Hepatocyte (in vitro differentiated cells): Measurements from ENCODE around the gene UNC93B1. TPM values are rescaled to one million over a fixed set of nuclear protein-coding genes. Genes with fewer than 3 reads are reported as not detected.
"Not testable (repeated sequence)": the region's sequence is repeated elsewhere in the genome, so short reads cannot be mapped to it uniquely, and the experiment has no call there.

ENCODE experiments used
- DNase-seq: peaks from one replicate; pipeline ENCODE4 v3.0.0-alpha.2; 2016; ENCODE audit warnings: low spot score
- H2AFZ ChIP-seq: fragments of 200-600 bp; sonication (generic); 2 replicates; pipeline ENCODE4 v1.6.0; 2016; ENCODE audit warnings: antibody characterized with exemption, mild to moderate bottlenecking
- H3K27ac ChIP-seq: fragments of 200-600 bp; sonication (generic); 2 replicates; pipeline ENCODE4 v1.5.1; 2016; ENCODE audit warnings: mild to moderate bottlenecking
- H3K27me3 ChIP-seq: fragments of 200-600 bp; sonication (generic); 2 replicates; pipeline ENCODE4 v1.6.1; 2016
- H3K36me3 ChIP-seq: fragments of 200-600 bp; sonication (generic); replicated peaks from 2 replicates; pipeline ENCODE4 v1.5.1; 2016; ENCODE audit warnings: low read depth; ENCODE audit not compliant: insufficient read depth
- H3K4me1 ChIP-seq: fragments of 200-600 bp; sonication (generic); 2 replicates; pipeline ENCODE4 v1.5.1; 2016; ENCODE audit warnings: mild to moderate bottlenecking, moderate library complexity; ENCODE audit not compliant: insufficient read depth
- H3K4me2 ChIP-seq: fragments of 200-600 bp; sonication (generic); 2 replicates; pipeline ENCODE4 v1.6.0; 2016
- H3K4me3 ChIP-seq: fragments of 200-600 bp; sonication (generic); 2 replicates; pipeline ENCODE4 v1.5.1; 2016; ENCODE audit warnings: mild to moderate bottlenecking
- H3K79me2 ChIP-seq: fragments of 200-600 bp; sonication (generic); 2 replicates; pipeline ENCODE4 v1.6.0; 2017; ENCODE audit warnings: mild to moderate bottlenecking
- H3K9me2 ChIP-seq: fragments of 200-600 bp; sonication (generic); replicated peaks from 2 replicates; pipeline ENCODE4 v1.6.0; 2017; ENCODE audit warnings: mild to moderate bottlenecking; ENCODE audit not compliant: insufficient read depth
- H3K9me3 ChIP-seq: fragments of 200-600 bp; sonication (generic); 2 replicates; pipeline ENCODE4 v1.5.1; 2016; ENCODE audit warnings: low read depth, mild to moderate bottlenecking
- H4K20me1 ChIP-seq: fragments of 200-600 bp; sonication (generic); 2 replicates; pipeline ENCODE4 v1.6.0; 2016; ENCODE audit warnings: mild to moderate bottlenecking; ENCODE audit not compliant: insufficient read depth, poor library complexity, severe bottlenecking
- EZH2 ChIP-seq: fragments of 200-600 bp; sonication (generic); IDR thresholded peaks from 2 replicates; pipeline ENCODE4 v1.6.1; 2016; ENCODE audit warnings: antibody characterized with exemption, mild to moderate bottlenecking, borderline replicate concordance
- EZH2phosphoT487 ChIP-seq: fragments of 200-600 bp; sonication (generic); IDR thresholded peaks from one replicate; pipeline ENCODE4 v1.6.1; 2018; ENCODE audit warnings: antibody characterized with exemption, mild to moderate bottlenecking, low read depth, moderate library complexity; ENCODE audit not compliant: unreplicated experiment, severe bottlenecking
- WGBS: methylation state at CpG from one replicate; pipeline ENCODE4 v1.1.6; 2016; ENCODE audit warnings: low lambda C conversion rate; ENCODE audit errors: missing lambda C conversion rate; 5-methylcytosine and 5-hydroxymethylcytosine counted together
- polyA plus RNA-seq: library from polyadenylated mRNA; unstranded; fragments of >200 nt; fragmentation: Nextera tagmentation; extraction: Ambion mirVana; gene quantifications from 2 replicates; pipeline ENCODE4 v1.2.1, GENCODE V29; 2016
- total RNA-seq: library from RNA; depleted of rRNA; stranded (reverse); fragments of >200 nt; gene quantifications from 2 replicates; pipeline ENCODE4 v1.2.3, GENCODE V29; 2014
- TF ChIP-seq, protein P1 (sequence below): fragments of 200-600 bp; sonication (generic); IDR thresholded peaks from 2 replicates; pipeline ENCODE4 v1.5.1; 2016; ENCODE audit warnings: antibody characterized with exemption, mild to moderate bottlenecking; ENCODE audit not compliant: poor library complexity

UNC93B1 gene
- total and polyA plus RNA-seq, 2 experiments from 2014 or later = 23.5 to 38.0 TPM

DNA sequence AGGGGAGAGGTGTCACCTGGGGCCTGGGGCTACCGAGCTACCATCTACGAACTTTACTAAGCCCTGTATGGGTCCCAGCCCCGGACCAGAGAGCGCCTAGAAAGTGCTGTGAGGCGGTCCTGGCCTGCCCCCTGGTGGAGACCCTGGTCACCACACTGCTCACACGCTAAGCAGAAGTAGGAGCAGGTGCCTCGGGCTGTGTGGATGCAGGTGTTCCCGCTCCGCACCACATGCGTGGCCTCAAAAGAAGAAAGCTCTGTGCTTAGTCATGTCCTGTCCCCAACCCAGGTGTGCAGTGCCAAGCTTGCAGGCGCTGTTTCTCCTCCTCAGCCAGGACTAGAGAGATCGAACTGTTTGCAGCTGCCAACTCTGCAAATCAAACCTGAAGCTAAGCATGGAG is 10.1 kb downstream of the UNC93B1 start:
- DNase-seq = peak; percentile 32
- not testable (repeated sequence) for H3K9me3 ChIP-seq, H3K4me2 ChIP-seq, H2AFZ ChIP-seq, H3K27me3 ChIP-seq, H4K20me1 ChIP-seq, H3K27ac ChIP-seq, H3K79me2 ChIP-seq, H3K4me1 ChIP-seq, H3K4me3 ChIP-seq, H3K36me3 ChIP-seq, H3K9me2 ChIP-seq
- WGBS = 37% methylated on average over 12 of the region's 12 CpGs
- TF ChIP-seq, protein P1, sequence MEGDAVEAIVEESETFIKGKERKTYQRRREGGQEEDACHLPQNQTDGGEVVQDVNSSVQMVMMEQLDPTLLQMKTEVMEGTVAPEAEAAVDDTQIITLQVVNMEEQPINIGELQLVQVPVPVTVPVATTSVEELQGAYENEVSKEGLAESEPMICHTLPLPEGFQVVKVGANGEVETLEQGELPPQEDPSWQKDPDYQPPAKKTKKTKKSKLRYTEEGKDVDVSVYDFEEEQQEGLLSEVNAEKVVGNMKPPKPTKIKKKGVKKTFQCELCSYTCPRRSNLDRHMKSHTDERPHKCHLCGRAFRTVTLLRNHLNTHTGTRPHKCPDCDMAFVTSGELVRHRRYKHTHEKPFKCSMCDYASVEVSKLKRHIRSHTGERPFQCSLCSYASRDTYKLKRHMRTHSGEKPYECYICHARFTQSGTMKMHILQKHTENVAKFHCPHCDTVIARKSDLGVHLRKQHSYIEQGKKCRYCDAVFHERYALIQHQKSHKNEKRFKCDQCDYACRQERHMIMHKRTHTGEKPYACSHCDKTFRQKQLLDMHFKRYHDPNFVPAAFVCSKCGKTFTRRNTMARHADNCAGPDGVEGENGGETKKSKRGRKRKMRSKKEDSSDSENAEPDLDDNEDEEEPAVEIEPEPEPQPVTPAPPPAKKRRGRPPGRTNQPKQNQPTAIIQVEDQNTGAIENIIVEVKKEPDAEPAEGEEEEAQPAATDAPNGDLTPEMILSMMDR = peak; percentile 55

DNA sequence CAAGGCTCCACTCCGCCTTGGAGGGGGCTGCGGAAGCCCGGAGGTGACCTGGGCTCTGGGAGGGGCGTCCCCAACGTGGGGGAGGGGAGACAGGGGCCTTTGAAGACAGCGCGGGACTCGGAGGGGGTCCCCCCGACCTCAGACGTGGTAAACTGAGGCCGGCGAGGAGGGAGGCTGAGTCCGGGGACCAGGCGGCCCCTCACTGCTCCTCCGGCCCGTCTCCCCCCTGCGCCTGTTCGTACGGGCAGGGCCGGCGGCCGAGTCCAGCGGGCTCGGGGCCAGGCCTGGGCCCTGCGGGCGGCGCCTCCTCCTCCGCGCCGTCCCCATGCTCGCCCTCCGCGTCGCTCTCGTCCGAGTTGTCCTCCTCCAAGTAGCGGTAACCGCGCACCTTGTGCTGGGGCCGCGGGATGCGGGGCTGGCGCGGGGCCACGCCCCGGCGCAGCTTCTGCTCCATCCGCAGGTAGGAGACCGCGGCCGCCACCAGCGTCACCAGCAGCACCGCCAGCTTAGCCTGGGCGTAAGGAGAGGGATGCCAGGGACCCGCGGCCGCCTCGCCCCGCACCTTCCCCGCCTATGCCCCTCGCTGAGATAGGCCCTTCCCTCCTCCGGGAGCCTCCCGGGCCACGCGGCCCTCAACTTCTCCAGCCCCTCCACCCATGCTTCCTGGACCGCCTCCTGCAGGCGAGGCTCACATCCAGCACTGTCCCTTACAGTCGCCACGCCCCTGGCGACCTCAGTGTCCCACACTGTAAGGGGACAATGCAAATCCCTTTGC is 12.4 kb downstream of the UNC93B1 start:
- H3K4me3 ChIP-seq = not testable (repeated sequence)
- WGBS = 10% methylated on average over 40 of the region's 70 CpGs

DNA sequence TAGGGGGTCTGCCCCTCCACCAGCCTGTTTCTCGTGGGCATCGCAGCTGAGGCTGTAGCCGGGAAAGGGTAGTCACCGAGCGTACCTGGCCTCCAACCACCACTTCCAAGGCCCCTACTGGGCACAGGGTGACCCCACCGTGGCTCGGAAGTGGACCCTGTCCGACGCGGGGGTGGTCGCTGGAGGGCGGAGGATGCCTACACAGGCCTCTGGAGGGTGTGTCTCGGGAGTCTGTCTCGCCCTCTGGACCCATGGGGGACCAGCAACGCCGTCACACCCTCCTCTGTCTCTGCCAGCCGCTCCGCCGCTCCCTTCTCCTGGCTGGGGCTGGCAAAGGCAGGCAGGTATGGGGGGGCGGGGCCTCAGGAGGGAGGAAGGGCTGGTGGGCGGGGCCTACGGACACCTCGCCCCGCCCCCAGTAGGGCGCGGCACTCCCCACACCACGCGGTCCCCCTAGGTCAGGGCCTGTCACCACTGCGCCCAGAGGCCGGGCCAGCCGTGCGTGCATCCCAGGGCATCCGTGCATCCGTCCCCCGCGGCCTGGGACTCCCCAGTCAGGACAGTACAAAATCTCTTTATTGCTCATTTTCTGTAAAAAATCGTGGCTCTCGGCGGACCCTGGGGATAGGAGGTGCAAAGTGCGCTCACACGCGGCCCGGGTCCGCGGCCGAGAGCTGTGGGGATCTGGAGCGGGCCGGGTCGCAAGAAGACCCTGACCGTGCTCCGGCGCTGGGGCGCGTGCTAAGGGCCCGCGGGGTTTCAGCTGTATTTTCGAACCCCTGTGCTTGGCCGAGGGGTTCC is 13.2 kb downstream of the UNC93B1 start:
- H3K4me3 ChIP-seq, H3K4me1 ChIP-seq, H3K79me2 ChIP-seq, H2AFZ ChIP-seq, H3K27ac ChIP-seq, H4K20me1 ChIP-seq, H3K9me3 ChIP-seq, H3K27me3 ChIP-seq, H3K9me2 ChIP-seq, H3K36me3 ChIP-seq: not testable (repeated sequence)
- peak; percentile 51 for DNase-seq
- peak overlapping the region; percentile 66 for H3K4me2 ChIP-seq
- WGBS = 22% methylated on average over 40 of the region's 58 CpGs

More for the DNA sequence above, 12.4 kb downstream of the UNC93B1 start:
- H3K4me1 ChIP-seq, H3K27me3 ChIP-seq, H3K9me3 ChIP-seq, H3K36me3 ChIP-seq, H3K79me2 ChIP-seq, H2AFZ ChIP-seq, H4K20me1 ChIP-seq, H3K27ac ChIP-seq, DNase-seq, H3K9me2 ChIP-seq: not testable (repeated sequence)
- peak overlapping the region; percentile 66 for H3K4me2 ChIP-seq

DNA sequence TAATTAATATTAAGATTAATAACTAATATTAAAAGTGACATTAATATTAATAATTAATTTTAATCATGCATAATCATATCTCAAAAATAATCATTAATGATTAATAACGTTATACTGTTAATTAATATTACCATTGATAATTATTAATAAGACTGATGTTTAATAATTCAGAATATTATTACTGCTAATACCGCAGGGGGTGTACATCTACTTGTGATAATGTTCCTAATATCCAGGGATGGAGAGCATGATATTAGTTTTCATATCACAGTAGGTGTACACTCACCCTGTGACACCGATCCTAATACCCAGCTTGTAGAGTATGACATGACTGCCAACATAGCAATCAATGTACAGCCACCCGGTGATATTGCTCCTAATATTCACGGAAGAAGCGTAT is 18.6 kb downstream of the UNC93B1 start:
- not testable (repeated sequence) for H3K9me2 ChIP-seq, H3K9me3 ChIP-seq, H4K20me1 ChIP-seq, H3K4me1 ChIP-seq, H3K36me3 ChIP-seq, DNase-seq, H2AFZ ChIP-seq, H3K79me2 ChIP-seq, H3K27ac ChIP-seq, H3K4me3 ChIP-seq, H3K4me2 ChIP-seq, H3K27me3 ChIP-seq
- WGBS = 89% methylated on average over 6 of the region's 6 CpGs

DNA sequence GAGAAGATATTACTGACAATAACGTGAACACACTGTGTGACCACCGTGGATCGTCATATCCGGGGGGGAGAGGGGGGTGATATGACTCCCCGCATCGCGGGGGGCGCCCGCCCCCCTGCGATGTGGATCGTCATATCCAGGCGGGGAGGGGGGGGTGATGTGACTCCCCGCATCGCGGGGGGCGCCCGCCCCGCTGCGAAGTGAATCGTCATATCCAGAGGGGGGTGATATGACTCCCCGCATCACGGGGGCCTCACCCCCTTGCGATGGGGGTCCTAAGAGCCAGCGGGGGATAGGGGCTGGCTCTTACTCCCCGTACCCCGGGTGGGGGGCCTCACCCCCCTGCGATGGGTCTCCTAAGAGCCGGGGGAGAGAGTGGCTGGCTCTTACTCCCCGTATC is 19.9 kb downstream of the UNC93B1 start:
- Histone ChIP-seq H3K4me2 (no peak overlapping the region), H3K27me3 (no peaks in the 10 kb centered on the region), H4K20me1 (no peaks in the 10 kb centered on the region), H3K9me3 (no peaks in the 10 kb centered on the region), H3K27ac (no peak overlapping the region), H3K4me1 (no peaks in the 10 kb centered on the region), H2AFZ (no peak overlapping the region), H3K9me2 (no peaks in the 10 kb centered on the region), H3K36me3 (no peaks in the 10 kb centered on the region), H3K79me2 (no peaks in the 10 kb centered on the region), H3K4me3 (no peak overlapping the region)
- 84% methylated on average over 7 of the region's 29 CpGs for WGBS
- no peak for DNase-seq
- no peak for TF ChIP-seq EZH2phosphoT487
- TF ChIP-seq, protein P1 = no peak
- no peak for TF ChIP-seq EZH2

DNA sequence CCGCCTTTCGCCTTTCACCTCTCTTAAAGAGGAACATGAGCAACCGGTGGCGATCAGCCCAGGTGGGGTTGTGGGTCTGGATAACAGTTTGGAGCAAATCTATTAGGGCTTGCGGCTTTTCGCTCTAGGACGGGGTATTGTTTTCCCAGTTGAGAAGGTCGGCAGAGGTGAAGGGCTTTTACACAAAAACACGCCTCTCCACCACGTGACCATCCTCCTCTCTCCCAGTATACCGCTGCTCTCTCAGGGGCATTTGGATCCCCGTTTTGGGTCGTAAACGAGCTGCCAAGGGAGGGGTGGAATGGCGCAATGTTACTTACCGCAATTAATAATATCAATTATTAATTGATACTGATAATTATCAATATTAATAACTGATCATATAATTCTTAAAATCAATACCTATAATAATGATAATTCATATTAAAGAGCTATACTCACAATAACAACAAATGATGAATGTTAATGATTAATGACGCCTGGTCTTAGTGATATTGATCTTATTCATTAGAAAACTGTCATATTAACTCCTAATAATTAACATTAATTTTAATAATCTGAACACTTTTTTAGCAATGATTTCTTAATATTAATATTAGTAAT is 21.5 kb downstream of the UNC93B1 start:
- WGBS = 86% methylated on average over 17 of the region's 17 CpGs
- DNase-seq = not testable (repeated sequence)

More for the DNA sequence above, 21.5 kb downstream of the UNC93B1 start:
- not testable (repeated sequence) for H3K4me1 ChIP-seq, H3K4me2 ChIP-seq, H3K27ac ChIP-seq, H4K20me1 ChIP-seq, H3K9me3 ChIP-seq, H2AFZ ChIP-seq, H3K4me3 ChIP-seq, H3K36me3 ChIP-seq, H3K79me2 ChIP-seq, H3K9me2 ChIP-seq, H3K27me3 ChIP-seq
